Nephron progenitor cell (in vitro differentiated cells): ENCODE measurements around the gene SPIRE2.

Experiments used
- DNase-seq: peaks from one replicate; pipeline ENCODE4 v3.0.0; 2021
- H3K27ac Mint-ChIP-seq: 2 replicates; pipeline ENCODE4 v1.8.0; 2021; ENCODE audit warnings: mild to moderate bottlenecking, moderate library complexity, mixed read lengths
- H3K27me3 Mint-ChIP-seq: 2 replicates; pipeline ENCODE4 v1.8.0; 2021; ENCODE audit warnings: mild to moderate bottlenecking, low read depth, mixed read lengths; ENCODE audit not compliant: poor library complexity
- H3K36me3 Mint-ChIP-seq: 2 replicates; pipeline ENCODE4 v1.8.0; 2021; ENCODE audit warnings: low read depth, mixed read lengths
- H3K4me1 Mint-ChIP-seq: 2 replicates; pipeline ENCODE4 v1.8.0; 2021; ENCODE audit warnings: mixed read lengths
- H3K4me3 Mint-ChIP-seq: 2 replicates; pipeline ENCODE4 v1.8.0; 2021; ENCODE audit warnings: mild to moderate bottlenecking, moderate library complexity, mixed read lengths
- H3K9me3 Mint-ChIP-seq: 2 replicates; pipeline ENCODE4 v1.8.0; 2021; ENCODE audit warnings: mild to moderate bottlenecking, moderate library complexity, mixed read lengths
- TF ChIP-seq, protein P1 (sequence below): fragments of 200-600 bp; sonication (generic); IDR thresholded peaks from 2 replicates; pipeline ENCODE4 v1.5.0; 2021; ENCODE audit warnings: antibody characterized with exemption

SPIRE2 gene

GRCh38 chr16:89837014-89837546 is 8.8 kb downstream of the SPIRE2 start:
- DNase-seq: no peak
- H3K4me1 Mint-ChIP-seq: peaks cover 25% of the 10 kb centered on the region
- H3K27me3 Mint-ChIP-seq: peaks cover 10% of the 10 kb centered on the region
- peaks cover 12% of the 10 kb centered on the region for H3K36me3 Mint-ChIP-seq
- H3K9me3 Mint-ChIP-seq: peaks cover 16% of the 10 kb centered on the region
- no peak overlapping the region for H3K27ac Mint-ChIP-seq
- TF ChIP-seq, protein P1, sequence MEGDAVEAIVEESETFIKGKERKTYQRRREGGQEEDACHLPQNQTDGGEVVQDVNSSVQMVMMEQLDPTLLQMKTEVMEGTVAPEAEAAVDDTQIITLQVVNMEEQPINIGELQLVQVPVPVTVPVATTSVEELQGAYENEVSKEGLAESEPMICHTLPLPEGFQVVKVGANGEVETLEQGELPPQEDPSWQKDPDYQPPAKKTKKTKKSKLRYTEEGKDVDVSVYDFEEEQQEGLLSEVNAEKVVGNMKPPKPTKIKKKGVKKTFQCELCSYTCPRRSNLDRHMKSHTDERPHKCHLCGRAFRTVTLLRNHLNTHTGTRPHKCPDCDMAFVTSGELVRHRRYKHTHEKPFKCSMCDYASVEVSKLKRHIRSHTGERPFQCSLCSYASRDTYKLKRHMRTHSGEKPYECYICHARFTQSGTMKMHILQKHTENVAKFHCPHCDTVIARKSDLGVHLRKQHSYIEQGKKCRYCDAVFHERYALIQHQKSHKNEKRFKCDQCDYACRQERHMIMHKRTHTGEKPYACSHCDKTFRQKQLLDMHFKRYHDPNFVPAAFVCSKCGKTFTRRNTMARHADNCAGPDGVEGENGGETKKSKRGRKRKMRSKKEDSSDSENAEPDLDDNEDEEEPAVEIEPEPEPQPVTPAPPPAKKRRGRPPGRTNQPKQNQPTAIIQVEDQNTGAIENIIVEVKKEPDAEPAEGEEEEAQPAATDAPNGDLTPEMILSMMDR: no peak
- H3K4me3 Mint-ChIP-seq: no peak overlapping the region

DNA sequence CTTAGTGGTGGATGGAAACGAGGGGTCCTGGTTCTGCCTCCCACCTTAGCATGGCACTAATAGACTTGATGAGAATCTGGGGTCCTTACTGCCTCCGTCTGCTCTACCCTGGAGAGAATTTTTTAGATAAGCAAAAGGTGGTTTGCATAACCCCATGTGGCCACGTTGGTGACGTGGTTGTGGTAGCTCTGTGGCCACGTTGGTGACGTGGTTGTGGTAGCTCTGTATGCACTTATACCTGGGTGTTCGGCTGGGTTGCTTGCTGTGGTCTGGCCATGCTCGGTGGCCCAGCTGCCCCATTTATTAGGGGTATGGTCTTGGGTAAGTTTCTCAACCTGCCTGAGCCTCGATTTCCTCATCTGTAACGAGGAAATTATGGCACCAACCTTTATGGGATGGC is 13.0 kb downstream of the SPIRE2 start:
- Mint-ChIP-seq H3K36me3 (no peaks in the 10 kb centered on the region), H3K9me3 (no peaks in the 10 kb centered on the region), H3K27me3 (peaks cover 3% of the 10 kb centered on the region), H3K4me3 (no peak overlapping the region), H3K4me1 (peaks cover 25% of the 10 kb centered on the region), H3K27ac (no peak overlapping the region)
- DNase-seq: no peak
- TF ChIP-seq, protein P1: no peak

GRCh38 chr16:89842471-89843408 is 14.5 kb downstream of the SPIRE2 start:
- Mint-ChIP-seq H3K27me3 (peaks cover 3% of the 10 kb centered on the region), H3K27ac (no peak overlapping the region), H3K36me3 (no peaks in the 10 kb centered on the region), H3K9me3 (no peaks in the 10 kb centered on the region), H3K4me1 (peaks cover 27% of the 10 kb centered on the region), H3K4me3 (no peak overlapping the region)
- DNase-seq: no peak
- TF ChIP-seq, protein P1: no peak

GRCh38 chr16:89843409-89844350 is 15.4 kb downstream of the SPIRE2 start:
- Mint-ChIP-seq H3K27me3 (peaks cover 2% of the 10 kb centered on the region), H3K9me3 (no peaks in the 10 kb centered on the region), H3K4me1 (peaks cover 23% of the 10 kb centered on the region), H3K27ac (no peak overlapping the region), H3K4me3 (no peak overlapping the region), H3K36me3 (no peaks in the 10 kb centered on the region)
- DNase-seq: no peak
- TF ChIP-seq, protein P1: no peak

DNA sequence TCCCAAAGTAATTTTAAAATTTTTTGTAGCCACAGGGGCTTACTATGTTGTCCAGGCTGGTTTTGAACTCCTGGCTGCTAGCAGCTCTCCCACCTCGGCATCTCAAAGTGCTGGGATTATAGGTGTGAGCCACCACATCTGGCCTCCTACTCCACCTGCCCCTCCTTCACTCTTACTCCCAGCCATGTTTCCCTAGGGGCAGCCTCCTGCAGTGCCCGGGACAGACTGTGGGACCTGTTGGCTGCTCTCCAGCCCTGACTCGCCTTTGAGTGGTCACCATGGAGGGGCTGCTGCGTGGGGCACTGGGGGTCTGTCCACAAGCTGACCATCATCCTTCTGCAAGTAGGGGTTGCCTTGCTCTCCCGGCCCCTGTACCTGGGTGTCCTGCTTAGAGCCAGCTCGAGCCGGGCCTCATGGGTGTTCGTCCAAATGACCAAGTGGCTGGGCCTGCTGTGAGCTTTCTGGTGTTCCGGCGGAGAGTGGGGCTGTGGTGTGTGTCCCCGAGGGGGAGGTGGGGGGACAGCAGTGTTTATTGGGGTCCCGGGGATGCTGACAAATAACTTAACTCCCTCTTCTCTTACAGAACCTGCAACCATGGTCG is 16.6 kb downstream of the SPIRE2 start:
- H3K36me3 Mint-ChIP-seq: no peaks in the 10 kb centered on the region
- peaks cover 20% of the 10 kb centered on the region for H3K4me1 Mint-ChIP-seq
- H3K4me3 Mint-ChIP-seq: no peak overlapping the region

More for the DNA sequence above, 16.6 kb downstream of the SPIRE2 start:
- no peaks in the 10 kb centered on the region for H3K9me3 Mint-ChIP-seq
- no peaks in the 10 kb centered on the region for H3K27me3 Mint-ChIP-seq
- DNase-seq: no peak
- H3K27ac Mint-ChIP-seq: no peak overlapping the region
- TF ChIP-seq, protein P1: no peak
